Mucosa of rectum (tissue), 2 donors: Measurements from ENCODE around the gene EBF3.
A peak's percentile ranks its signal among the peaks of the same experiment; 100 is the strongest.

Experiments used
- H3K27ac ChIP-seq, 2 donors: one replicate each; pipeline ENCODE4 v1.7.0; 2013; ENCODE audit warnings: inconsistent platforms in 2 of 2, low read depth in 2 of 2, low read length in 2 of 2
- H3K27me3 ChIP-seq, 2 donors: one replicate each; pipeline ENCODE4 v1.7.0; 2013; ENCODE audit warnings: low read length in 2 of 2; ENCODE audit not compliant: control insufficient read depth in 2 of 2, insufficient read depth in 2 of 2
- H3K36me3 ChIP-seq, 2 donors: one replicate each; pipeline ENCODE4 v1.7.0; 2013; ENCODE audit warnings: low read length in 2 of 2; ENCODE audit not compliant: control insufficient read depth in 2 of 2, insufficient read depth in 2 of 2
- H3K4me1 ChIP-seq, 2 donors: one replicate each; pipeline ENCODE4 v1.7.0; 2013; ENCODE audit warnings: low read length in 2 of 2, mild to moderate bottlenecking in 1 of 2; ENCODE audit not compliant: control insufficient read depth in 2 of 2, insufficient read depth in 2 of 2
- H3K4me3 ChIP-seq, 2 donors: one replicate each; pipeline ENCODE4 v1.7.0; 2013; ENCODE audit warnings: low read length in 2 of 2
- H3K9ac ChIP-seq, 2 donors: one replicate each; pipeline ENCODE4 v1.7.0; 2013; ENCODE audit warnings: low read length in 2 of 2, low read depth in 1 of 2, mild to moderate bottlenecking in 1 of 2
- H3K9me3 ChIP-seq, 2 donors: one replicate each; pipeline ENCODE4 v1.7.0; 2013; ENCODE audit warnings: low read length in 2 of 2; ENCODE audit not compliant: control insufficient read depth in 2 of 2
- donor health status: healthy.
- donor health status: Normal muscosa, but diverticular disease.

The EBF3 gene

DNA sequence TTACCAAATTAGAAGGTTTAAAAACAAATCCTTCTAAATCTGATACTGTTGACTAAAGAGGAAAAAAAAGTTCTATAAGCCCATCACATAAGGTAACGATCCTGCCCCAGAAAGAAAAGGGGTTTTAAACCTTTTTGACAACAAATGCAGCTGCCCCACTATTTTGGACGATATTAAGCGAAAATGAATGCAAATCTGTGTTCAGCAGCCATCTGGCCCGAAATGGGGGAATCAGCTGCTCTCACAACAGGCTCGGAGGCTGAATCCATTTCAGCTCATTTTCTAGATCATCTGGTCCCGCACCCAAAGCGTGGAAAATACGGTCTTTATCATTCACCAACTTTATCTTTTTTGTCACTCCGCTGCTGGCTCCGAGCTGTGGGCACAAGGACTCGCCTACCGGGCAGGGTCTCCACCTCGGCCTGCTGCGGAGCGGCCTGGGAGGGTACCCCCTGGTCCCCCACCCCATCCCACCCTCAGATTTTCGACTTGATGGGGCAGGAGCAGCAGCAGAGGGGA lies 2.4 kb upstream of the EBF3 start:
- H3K9me3 ChIP-seq, result no peaks in the 10 kb centered on the region
- H3K27ac ChIP-seq, result no peak overlapping the region
- H3K4me1 ChIP-seq, result peaks cover 3 to 9% of the 10 kb centered on the region in 2 donors
- H3K9ac ChIP-seq, result no peak overlapping the region
- no peak overlapping the region for H3K4me3 ChIP-seq
- peaks cover 66 to 82% of the 10 kb centered on the region in 2 donors for H3K27me3 ChIP-seq
- no peaks in the 10 kb centered on the region for H3K36me3 ChIP-seq

DNA sequence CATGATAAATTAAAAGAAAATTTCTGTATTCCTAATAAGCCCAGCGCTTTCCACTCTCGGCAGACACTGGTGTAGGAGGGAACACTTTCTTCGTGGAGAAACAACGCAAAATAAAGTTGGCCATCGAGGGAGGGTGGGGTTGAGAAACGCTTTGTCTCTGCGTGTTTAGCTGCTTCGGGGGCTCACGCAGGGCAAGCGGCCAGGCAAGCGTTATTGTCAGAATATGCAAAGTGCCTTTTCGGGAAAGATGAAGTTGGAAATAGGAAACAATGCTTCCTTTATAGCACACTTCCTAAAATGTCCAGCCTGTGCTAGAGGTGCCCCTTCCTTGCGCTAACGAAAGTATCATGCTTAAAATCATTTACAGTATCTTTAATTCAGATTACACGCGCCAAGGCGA lies 1.9 kb upstream of the EBF3 start:
- H3K27me3 ChIP-seq, result peaks cover 71 to 87% of the 10 kb centered on the region in 2 donors
- H3K4me3 ChIP-seq, result no peak overlapping the region
- peaks cover 3 to 9% of the 10 kb centered on the region in 2 donors for H3K4me1 ChIP-seq

DNA sequence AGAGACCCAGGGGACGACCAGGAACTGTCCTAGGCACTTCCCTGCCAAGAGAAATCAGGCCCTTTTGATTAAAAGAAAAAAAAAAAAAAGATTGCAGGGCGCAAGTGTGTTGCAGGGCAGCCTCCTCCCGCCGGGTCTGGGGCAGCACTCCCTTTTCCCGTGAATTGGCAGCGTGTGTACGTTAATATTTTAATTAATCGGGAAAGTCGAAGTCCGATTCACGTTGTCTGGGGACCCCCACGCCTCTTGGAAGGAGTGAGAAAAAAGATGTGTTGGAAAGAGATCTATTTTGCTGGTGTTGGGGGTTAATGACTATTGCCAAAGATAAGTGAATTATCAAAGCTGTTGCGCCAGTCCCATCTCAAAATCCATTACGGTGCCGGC lies 1.3 kb upstream of the EBF3 start:
- H3K4me1 ChIP-seq, result peaks cover 3 to 7% of the 10 kb centered on the region in 2 donors
- H3K9ac ChIP-seq, result no peak overlapping the region
- H3K4me3 ChIP-seq, result no peak overlapping the region
- no peaks in the 10 kb centered on the region for H3K36me3 ChIP-seq
- no peak overlapping the region for H3K27ac ChIP-seq
- H3K9me3 ChIP-seq, result no peaks in the 10 kb centered on the region
- peaks cover 73 to 88% of the 10 kb centered on the region in 2 donors for H3K27me3 ChIP-seq

More for the DNA sequence above, 1.9 kb upstream of the EBF3 start:
- no peaks in the 10 kb centered on the region for H3K36me3 ChIP-seq
- no peaks in the 10 kb centered on the region for H3K9me3 ChIP-seq
- H3K27ac ChIP-seq, result no peak overlapping the region
- H3K9ac ChIP-seq, result no peak overlapping the region

DNA sequence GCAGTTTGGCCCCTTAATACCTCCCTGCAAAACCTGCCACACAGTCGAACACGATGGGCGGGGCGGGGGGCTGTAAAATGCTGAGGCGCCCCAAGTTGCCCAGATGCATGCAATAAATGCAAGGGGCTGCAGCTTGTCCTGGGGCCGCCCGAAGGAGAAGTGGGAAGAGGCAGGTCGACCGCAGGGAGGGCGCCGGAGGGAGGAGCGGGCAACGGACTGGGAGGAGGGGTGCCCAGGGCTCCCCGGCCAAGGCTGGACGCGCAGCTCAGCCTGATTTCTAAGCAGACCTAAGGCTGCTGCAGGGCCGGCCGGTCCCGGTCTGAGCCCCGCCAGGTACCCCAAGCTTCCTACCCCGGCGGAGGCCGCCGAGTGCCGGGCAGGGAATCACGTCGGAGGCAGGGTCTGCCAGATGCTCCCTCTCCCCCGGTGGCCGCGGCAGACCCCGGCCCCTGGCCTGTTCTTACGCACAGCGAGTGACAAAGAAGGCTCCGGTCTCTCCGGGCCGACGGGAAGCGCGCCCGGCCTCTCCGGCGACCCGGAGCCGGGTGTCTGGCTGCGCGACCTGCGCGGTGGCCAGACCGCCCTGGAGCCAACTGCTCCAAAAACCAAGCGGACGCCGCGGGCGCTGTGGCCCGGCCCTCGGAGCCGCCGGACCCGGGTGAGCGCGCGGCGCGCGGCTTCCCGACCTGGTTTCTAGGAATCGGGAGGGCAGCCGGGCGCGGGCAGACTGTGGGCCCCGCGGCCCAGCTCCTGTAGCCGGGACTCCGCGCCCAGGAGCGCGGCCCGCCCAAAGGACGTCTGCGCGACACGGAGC lies 744 bp upstream of the EBF3 start:
- peaks cover 3 to 7% of the 10 kb centered on the region in 2 donors for H3K4me1 ChIP-seq
- no peak overlapping the region for H3K27ac ChIP-seq
- no peaks in the 10 kb centered on the region for H3K9me3 ChIP-seq
- H3K36me3 ChIP-seq, result no peaks in the 10 kb centered on the region
- H3K27me3 ChIP-seq, result peaks cover 74 to 88% of the 10 kb centered on the region in 2 donors
- no peak overlapping the region for H3K4me3 ChIP-seq
- no peak overlapping the region for H3K9ac ChIP-seq

DNA sequence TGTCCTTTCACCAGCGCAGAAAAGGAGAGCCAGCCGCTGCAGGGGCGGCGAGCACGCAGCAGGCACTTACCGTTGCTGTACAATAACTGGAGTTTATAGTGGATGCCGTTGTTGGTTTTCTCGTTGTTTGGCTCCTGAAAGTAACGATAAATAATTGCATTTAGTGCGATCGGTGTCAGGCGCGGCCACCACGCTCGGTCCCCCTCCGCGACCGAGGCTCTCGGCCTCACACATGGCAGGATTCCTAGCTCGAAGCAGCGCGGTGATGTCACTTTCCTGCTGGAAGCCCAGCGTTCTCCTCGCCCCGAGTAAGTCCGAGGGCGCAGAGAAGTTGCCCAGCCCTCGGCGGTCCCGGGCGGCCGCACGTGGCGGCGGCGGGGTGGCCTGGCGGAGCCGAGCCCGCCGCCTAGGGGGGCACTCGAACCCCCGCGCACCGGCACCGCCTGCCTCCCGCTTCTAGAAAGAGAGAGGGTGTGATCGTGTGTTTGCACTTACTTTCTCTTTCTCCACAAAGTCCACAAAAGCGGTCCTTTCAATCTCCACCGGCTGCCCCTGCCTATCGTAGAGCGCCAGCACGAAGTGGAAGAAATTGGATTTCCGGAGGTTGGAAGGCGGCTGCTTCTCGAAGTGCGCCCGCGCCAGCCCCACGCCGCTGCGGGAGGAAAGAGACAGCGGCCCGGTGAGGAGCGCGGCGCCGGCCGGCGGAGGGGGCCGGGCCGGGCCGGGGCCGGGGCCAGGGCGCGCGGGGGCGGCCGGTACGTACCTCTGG lies 1.0 kb downstream of the EBF3 start:
- Histone ChIP-seq H3K4me1 (peaks cover 5 to 7% of the 10 kb centered on the region in 2 donors), H3K4me3 (peak overlapping the region; percentile 44 to 56), H3K9ac (no peak overlapping the region), H3K9me3 (no peaks in the 10 kb centered on the region), H3K27me3 (peaks cover 68 to 86% of the 10 kb centered on the region in 2 donors), H3K27ac (no peak overlapping the region), H3K36me3 (no peaks in the 10 kb centered on the region)

DNA sequence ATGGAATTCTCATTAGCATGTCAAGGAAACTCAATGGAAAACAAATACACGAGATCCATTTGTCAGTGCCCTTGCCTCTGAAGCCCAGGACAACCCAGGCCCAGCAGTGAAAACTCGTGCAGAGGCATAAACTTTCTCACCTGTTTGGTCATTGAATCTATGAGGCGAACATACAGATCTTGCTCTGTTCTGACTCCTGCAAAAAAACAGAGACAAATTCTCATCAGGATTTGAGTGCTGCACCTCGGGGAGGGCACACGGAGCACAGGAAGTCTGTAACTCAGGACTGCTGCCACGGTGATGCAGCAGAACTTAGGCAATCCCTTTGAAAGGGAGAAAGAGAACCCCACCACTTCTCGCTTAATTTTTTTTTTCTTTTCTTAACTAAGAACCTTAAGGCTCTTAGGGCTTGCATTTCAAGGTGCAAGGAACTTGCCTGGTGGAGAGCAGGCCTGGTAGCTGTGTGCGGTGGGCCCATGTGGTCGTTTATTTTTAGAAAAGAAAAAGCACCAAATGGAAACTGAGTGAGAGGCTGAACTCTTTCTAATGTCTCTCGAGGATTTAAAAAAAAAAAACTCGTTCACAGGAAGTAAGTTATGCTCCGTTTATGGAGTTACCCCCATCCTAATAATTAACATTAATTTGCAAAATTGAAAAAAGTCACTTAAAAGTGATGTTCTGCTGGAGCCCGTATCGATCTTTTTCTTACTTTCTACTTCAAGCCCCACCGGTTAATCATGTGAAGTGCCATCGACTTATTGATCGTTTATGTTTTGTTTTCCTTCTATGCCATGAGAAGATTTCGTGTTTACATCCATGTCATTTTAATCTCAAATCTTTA lies 1.8 kb downstream of the EBF3 start:
- H3K36me3 ChIP-seq, result no peaks in the 10 kb centered on the region
- H3K27ac ChIP-seq, result no peak overlapping the region
- peaks cover 5 to 7% of the 10 kb centered on the region in 2 donors for H3K4me1 ChIP-seq
- no peaks in the 10 kb centered on the region for H3K9me3 ChIP-seq
- no peak overlapping the region for H3K9ac ChIP-seq
- H3K4me3 ChIP-seq, result peak overlapping the region in 1 of 2 donors; percentile 56
- H3K27me3 ChIP-seq, result peaks cover 69 to 85% of the 10 kb centered on the region in 2 donors

DNA sequence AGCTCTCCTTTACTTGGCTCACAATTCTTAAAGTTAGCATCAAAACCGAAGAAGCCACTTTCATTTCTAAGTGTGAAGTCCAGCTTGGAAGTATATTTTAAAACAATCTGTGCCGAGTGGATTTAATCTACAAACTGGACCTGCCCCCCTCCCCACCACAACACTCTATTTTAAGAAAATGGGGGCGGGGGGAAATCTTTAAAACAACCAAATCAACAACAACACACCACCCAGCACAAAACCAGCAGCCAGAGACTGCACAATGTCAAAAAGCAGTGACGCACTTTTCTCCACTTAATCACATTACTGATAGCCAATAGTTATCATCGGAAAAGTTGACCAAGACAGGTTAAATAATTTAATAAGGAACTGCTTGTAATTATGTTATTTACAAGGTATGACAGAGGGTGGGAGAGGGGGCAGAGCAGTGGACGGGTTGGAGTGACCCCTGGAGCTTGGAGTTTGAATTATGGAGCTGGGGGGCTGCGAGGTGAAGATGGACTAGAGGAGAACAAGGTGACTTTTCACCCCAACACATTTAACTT lies 2.8 kb downstream of the EBF3 start:
- H3K4me3 ChIP-seq, result no peak overlapping the region
- no peaks in the 10 kb centered on the region for H3K36me3 ChIP-seq
- H3K9ac ChIP-seq, result no peak overlapping the region
- H3K4me1 ChIP-seq, result peaks cover 5 to 7% of the 10 kb centered on the region in 2 donors
- no peak overlapping the region for H3K27ac ChIP-seq
- H3K27me3 ChIP-seq, result peaks cover 70 to 86% of the 10 kb centered on the region in 2 donors
- no peaks in the 10 kb centered on the region for H3K9me3 ChIP-seq

DNA sequence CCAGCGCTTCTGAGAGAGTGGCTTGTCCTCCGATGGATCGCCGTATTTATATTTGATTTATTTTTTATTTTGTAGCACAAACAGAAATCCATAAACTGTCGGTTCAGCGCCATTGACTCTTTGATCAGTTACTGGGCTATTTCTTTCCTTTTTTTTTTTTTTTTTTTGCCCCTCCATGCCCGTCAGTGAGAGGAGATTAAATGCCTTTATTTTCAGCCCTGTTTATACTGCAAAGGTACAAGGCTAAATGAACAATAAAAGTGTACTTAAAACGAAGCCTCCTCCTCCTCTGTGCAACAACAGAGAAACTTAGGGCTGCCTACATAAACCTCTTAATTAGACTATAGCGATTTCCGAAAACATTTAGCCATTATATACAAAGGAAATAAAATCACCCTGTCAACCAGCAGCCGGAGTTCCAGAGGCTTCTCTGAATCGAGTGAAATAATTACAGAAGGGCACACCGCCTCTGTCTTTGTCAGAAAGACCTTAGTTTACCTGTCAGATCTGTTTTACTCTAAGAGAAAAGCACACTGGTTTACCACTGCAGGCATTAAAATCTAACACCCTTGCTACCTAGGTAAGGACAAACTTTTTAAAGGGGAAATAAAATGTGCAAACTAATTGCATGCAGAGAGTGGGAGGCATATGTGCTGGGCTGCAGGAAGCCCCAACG lies 3.5 kb downstream of the EBF3 start:
- Histone ChIP-seq H3K9me3 (no peaks in the 10 kb centered on the region), H3K9ac (no peak overlapping the region), H3K36me3 (no peaks in the 10 kb centered on the region), H3K27ac (no peak overlapping the region), H3K4me1 (peaks cover 5 to 7% of the 10 kb centered on the region in 2 donors), H3K27me3 (peaks cover 69 to 82% of the 10 kb centered on the region in 2 donors), H3K4me3 (no peak overlapping the region)
